Sigmoid colon (tissue), 7 donors: ENCODE data around the gene SRRM4. TPM values are rescaled to one million over a fixed set of nuclear protein-coding genes. Genes with fewer than 3 reads are reported as not detected.
"Not testable (repeated sequence)": the region's sequence is repeated elsewhere in the genome, so short reads cannot be mapped to it uniquely, and the experiment has no call there.

ENCODE experiments used
- DNase-seq: peaks from one replicate; pipeline ENCODE4 v3.0.0-alpha.2; 2019
- H3K27ac ChIP-seq, 4 donors: fragments of 200-600 bp; sonication (generic); one replicate each; pipeline ENCODE4 v1.5.1; 2016 to 2019; ENCODE audit warnings: mild to moderate bottlenecking in 1 of 4
- H3K27me3 ChIP-seq, 3 donors: fragments of 200-600 bp; sonication (generic); one replicate each; pipeline ENCODE4 v1.5.1; 2019; ENCODE audit warnings: mild to moderate bottlenecking in 1 of 3
- H3K36me3 ChIP-seq, 4 donors: fragments of 200-600 bp; sonication (generic); one replicate each; pipeline ENCODE4 v1.5.1; 2016 to 2019
- H3K4me1 ChIP-seq, 4 donors: fragments of 200-600 bp; sonication (generic); one replicate each; pipeline ENCODE4 v1.5.1; 2017 to 2019
- H3K4me3 ChIP-seq, 4 donors: fragments of 200-600 bp; sonication (generic); one replicate each; pipeline ENCODE4 v1.5.1; 2017 to 2019; ENCODE audit warnings: mild to moderate bottlenecking in 2 of 4, moderate library complexity in 1 of 4
- H3K9me3 ChIP-seq, 4 donors: fragments of 200-600 bp in 3 of 4; sonication (generic) in 3 of 4; one replicate each; pipeline versions ENCODE4 v1.5.1 to v1.6.1; 2013 to 2019
- CTCF ChIP-seq, 4 experiments: fragments of 450-650 bp in 3 of 4; fragments of 200-600 bp in 1 of 4; IDR thresholded peaks; one replicate each; pipeline ENCODE4 v1.5.1; 2016 to 2019; ENCODE audit warnings: antibody characterized with exemption in 4 of 4, mild to moderate bottlenecking in 3 of 4, moderate library complexity in 2 of 4
- EP300 ChIP-seq, 4 donors: sonication (generic); formaldehyde crosslinking; IDR thresholded peaks; one replicate each; pipeline ENCODE4 v1.6.1; 2017; ENCODE audit warnings: antibody characterized with exemption in 4 of 4
- POLR2A ChIP-seq, 2 donors: fragments of 450-650 bp; IDR thresholded peaks; one replicate each; pipeline ENCODE4 v1.6.1; 2016; ENCODE audit warnings: antibody characterized with exemption in 2 of 2, mild to moderate bottlenecking in 2 of 2, moderate library complexity in 2 of 2
- POLR2AphosphoS5 ChIP-seq, 4 donors: sonication (generic); formaldehyde crosslinking; IDR thresholded peaks; one replicate each; pipeline ENCODE4 v1.6.1; 2017; ENCODE audit warnings: antibody characterized with exemption in 4 of 4
- WGBS, 2 donors: extraction: QIAGEN DNeasy Blood & Tissue Kit; methylation state at CpG; one replicate each; pipeline ENCODE4 v1.1.7; 2013; 5-methylcytosine and 5-hydroxymethylcytosine counted together
- intact Hi-C: fragments of 100-400 bp; cut with DNase I; formaldehyde crosslinking; loops from one replicate; pipeline ENCODE4 v1.15.1; 2023
- polyA plus RNA-seq, 3 donors: library from polyadenylated mRNA; stranded (reverse); fragments of 200-250 nt; gene quantifications; one replicate each; pipeline ENCODE4 v1.2.3, GENCODE V29; 2013
- total RNA-seq, 4 donors: library from RNA; depleted of rRNA; stranded (reverse); fragments of >200 nt; gene quantifications; one replicate each; pipeline ENCODE4 v1.1.0, GENCODE V29; 2016
- donor health status: healthy with polysubstance abuse.
- donor health status: Bipolar disorder and iron deficiency.
- donor health status: healthy.

SRRM4 gene
- total and polyA plus RNA-seq, 7 donors = under 0.01 to 0.14 (median 0.07) TPM; not detected in 4

GRCh38 chr12:119102274-119102673 is 120.9 kb downstream of the SRRM4 start:
- H3K4me1 ChIP-seq = no peaks in the 10 kb centered on the region
- H3K4me3 ChIP-seq = no peak overlapping the region
- peaks cover 0 to 6% (median 0%) of the 10 kb centered on the region in 4 donors for H3K9me3 ChIP-seq
- H3K27ac ChIP-seq = no peak overlapping the region
- TF ChIP-seq CTCF (IDR thresholded peaks at IDR 0.05) (no peak), POLR2A (IDR thresholded peaks at IDR 0.05) (no peak), EP300 (IDR thresholded peaks at IDR 0.05) (no peak), POLR2AphosphoS5 (IDR thresholded peaks at IDR 0.05) (no peak)
- no peak for DNase-seq
- 54 to 66% methylated on average over 4 of the region's 4 CpGs for WGBS, 2 donors
- intact Hi-C loops = no loop called here
- no peaks in the 10 kb centered on the region for H3K27me3 ChIP-seq
- no peaks in the 10 kb centered on the region for H3K36me3 ChIP-seq

- H3K27ac ChIP-seq = no peak overlapping the region
- 30 to 61% methylated on average over 1 of the region's 1 CpG for WGBS, 2 donors
- no peaks in the 10 kb centered on the region for H3K27me3 ChIP-seq
- H3K4me1 ChIP-seq = no peaks in the 10 kb centered on the region
- H3K36me3 ChIP-seq = no peaks in the 10 kb centered on the region
- H3K9me3 ChIP-seq = peaks cover 0 to 6% (median 0%) of the 10 kb centered on the region in 4 donors
- TF ChIP-seq POLR2A (IDR thresholded peaks at IDR 0.05) (no peak), POLR2AphosphoS5 (IDR thresholded peaks at IDR 0.05) (no peak)
- intact Hi-C loops = no loop called here
- H3K4me3 ChIP-seq = no peak overlapping the region
- no peak for DNase-seq
Observed at GRCh38 chr12:119102714-119103113, 121.4 kb downstream of the SRRM4 start.

- not testable (repeated sequence) for H3K4me3 ChIP-seq
- 86 to 87% methylated on average over 4 of the region's 4 CpGs for WGBS, 2 donors
Observed at GRCh38 chr12:119104969-119105368, 123.6 kb downstream of the SRRM4 start.

GRCh38 chr12:119113496-119113986 is 132.2 kb downstream of the SRRM4 start:
- H3K36me3 ChIP-seq = no peaks in the 10 kb centered on the region
- DNase-seq = no peak
- no peak overlapping the region for H3K27ac ChIP-seq
- no peaks in the 10 kb centered on the region for H3K27me3 ChIP-seq
- intact Hi-C loops = loop anchor here (10.0 kb wide), 2 partner anchors 121 to 211 kb away; no protein-coding TSS in a partner anchor
- no peak for TF ChIP-seq POLR2A (IDR thresholded peaks at IDR 0.05)
- TF ChIP-seq CTCF (IDR thresholded peaks at IDR 0.05) = no peak
- no peak for TF ChIP-seq EP300 (IDR thresholded peaks at IDR 0.05)
- TF ChIP-seq POLR2AphosphoS5 (IDR thresholded peaks at IDR 0.05) = no peak
- no peak overlapping the region for H3K4me3 ChIP-seq
- WGBS, 2 donors = 80 to 85% methylated on average over 9 of the region's 9 CpGs
- no peaks in the 10 kb centered on the region for H3K9me3 ChIP-seq
- peaks cover 0 to 9% (median 2%) of the 10 kb centered on the region in 4 donors for H3K4me1 ChIP-seq

More at GRCh38 chr12:119104969-119105368, 123.6 kb downstream of the SRRM4 start:
- H3K27ac ChIP-seq, intact Hi-C loops, H3K36me3 ChIP-seq, H3K9me3 ChIP-seq, H3K4me1 ChIP-seq, H3K27me3 ChIP-seq, DNase-seq: not testable (repeated sequence)

DNA sequence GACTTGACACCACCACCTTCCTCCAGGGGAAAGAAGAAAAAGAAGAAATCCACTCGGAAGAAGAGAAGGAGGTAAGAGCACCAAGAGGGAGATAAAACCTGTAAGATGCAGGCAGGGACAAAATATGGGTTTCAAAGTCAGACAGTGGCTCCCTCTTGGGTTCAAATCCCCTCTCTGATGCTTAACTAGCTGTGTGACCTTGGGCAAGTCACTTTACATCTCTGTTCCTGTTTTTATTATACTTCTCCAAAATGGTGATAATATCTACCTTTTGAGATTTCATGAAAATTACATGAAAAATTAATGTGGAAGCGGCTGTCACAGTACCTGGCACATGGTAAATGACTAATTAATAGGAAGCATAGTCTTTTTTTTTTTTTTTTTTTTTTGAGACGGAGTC is 133.0 kb downstream of the SRRM4 start:
- intact Hi-C loops = loop anchor here (10.0 kb wide), 2 partner anchors 121 to 211 kb away; no protein-coding TSS in a partner anchor
- no peak for TF ChIP-seq POLR2AphosphoS5 (IDR thresholded peaks at IDR 0.05)
- TF ChIP-seq CTCF (IDR thresholded peaks at IDR 0.05) = no peak
- TF ChIP-seq POLR2A (IDR thresholded peaks at IDR 0.05) = no peak
- TF ChIP-seq EP300 (IDR thresholded peaks at IDR 0.05) = no peak
- Histone ChIP-seq H3K9me3 (no peaks in the 10 kb centered on the region), H3K36me3 (no peaks in the 10 kb centered on the region), H3K27ac (no peak overlapping the region), H3K27me3 (no peaks in the 10 kb centered on the region), H3K4me3 (no peak overlapping the region), H3K4me1 (peaks cover 0 to 9% (median 2%) of the 10 kb centered on the region in 4 donors)
- WGBS, 2 donors = 78 to 89% methylated on average over 3 of the region's 3 CpGs
- DNase-seq = no peak
